Effector CD4-positive, alpha-beta T cell (primary cell): ENCODE data around the gene KCNAB1.

Source experiments
- DNase-seq: peaks from one replicate; pipeline ENCODE4 v3.0.0-alpha.2; 2020

KCNAB1 gene

GRCh38 chr3:156586905-156587759, 466.8 kb downstream of the KCNAB1 start:
- DNase-seq = no peak

GRCh38 chr3:156587760-156588069, 467.3 kb downstream of the KCNAB1 start:
- DNase-seq = no peak
